ENCODE data around the gene MYO1D.

GRCh38 chr17:32516940-32517701, 359.8 kb downstream of the MYO1D start:
- TF ChIP-seq, protein P1, sequence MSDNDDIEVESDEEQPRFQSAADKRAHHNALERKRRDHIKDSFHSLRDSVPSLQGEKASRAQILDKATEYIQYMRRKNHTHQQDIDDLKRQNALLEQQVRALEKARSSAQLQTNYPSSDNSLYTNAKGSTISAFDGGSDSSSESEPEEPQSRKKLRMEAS (IDR thresholded peaks at IDR 0.05): no peak
- TF ChIP-seq TCF12 (IDR thresholded peaks at IDR 0.05; ENCODE audit: low read depth) (no peak), YY1 (IDR thresholded peaks at IDR 0.05; ENCODE audit: low read depth) (no peak), ZBTB7A (IDR thresholded peaks at IDR 0.05; ENCODE audit: low read depth) (no peak), RAD21 (IDR thresholded peaks at IDR 0.05; ENCODE audit: low read depth) (no peak), CREB1 (IDR thresholded peaks at IDR 0.05; ENCODE audit: low read depth) (no peak), CEBPB (IDR thresholded peaks at IDR 0.05) (no peak), REST (IDR thresholded peaks at IDR 0.05; ENCODE audit: low read depth) (no peak), EP300 (IDR thresholded peaks at IDR 0.05; ENCODE audit: borderline replicate concordance) (no peak), TAF1 (IDR thresholded peaks at IDR 0.05; ENCODE audit: low read depth) (no peak), FOXM1 (IDR thresholded peaks at IDR 0.05; ENCODE audit: borderline replicate concordance, low read depth) (no peak), TEAD4 (IDR thresholded peaks at IDR 0.05) (no peak), EGR1 (IDR thresholded peaks at IDR 0.05) (no peak)
- TF ChIP-seq, protein P2, sequence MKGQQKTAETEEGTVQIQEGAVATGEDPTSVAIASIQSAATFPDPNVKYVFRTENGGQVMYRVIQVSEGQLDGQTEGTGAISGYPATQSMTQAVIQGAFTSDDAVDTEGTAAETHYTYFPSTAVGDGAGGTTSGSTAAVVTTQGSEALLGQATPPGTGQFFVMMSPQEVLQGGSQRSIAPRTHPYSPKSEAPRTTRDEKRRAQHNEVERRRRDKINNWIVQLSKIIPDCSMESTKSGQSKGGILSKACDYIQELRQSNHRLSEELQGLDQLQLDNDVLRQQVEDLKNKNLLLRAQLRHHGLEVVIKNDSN (IDR thresholded peaks at IDR 0.05): no peak

All from Ishikawa (cell line).